GM10248 (cell line): ENCODE results near the gene NR1I2.

ENCODE experiments used
- CTCF ChIA-PET: fragments of 300-600 bp; sonication (Branson Sonifier 250); formaldehyde crosslinking; extraction: SDS; loops from one replicate; lab custom pipeline; 2021; ENCODE audit warnings: antibody characterized with exemption; lab: Yijun Ruan, JAX
- POLR2A ChIA-PET: fragments of 350-650 bp; sonication (Branson Sonifier 250); formaldehyde crosslinking; extraction: SDS; loops from one replicate; lab custom pipeline; 2020; ENCODE audit warnings: antibody characterized with exemption; lab: Yijun Ruan, JAX
- DNase-seq: peaks from one replicate; pipeline ENCODE4 v3.0.0; 2012; ENCODE audit errors: extremely low spot score
- CTCF ChIP-seq: IDR thresholded peaks from 2 replicates; pipeline ENCODE4 v1.5.1; 2012; ENCODE audit warnings: mild to moderate bottlenecking, low read depth; ENCODE audit errors: extremely low read depth, missing control alignments, control extremely low read depth

The NR1I2 gene

DNA sequence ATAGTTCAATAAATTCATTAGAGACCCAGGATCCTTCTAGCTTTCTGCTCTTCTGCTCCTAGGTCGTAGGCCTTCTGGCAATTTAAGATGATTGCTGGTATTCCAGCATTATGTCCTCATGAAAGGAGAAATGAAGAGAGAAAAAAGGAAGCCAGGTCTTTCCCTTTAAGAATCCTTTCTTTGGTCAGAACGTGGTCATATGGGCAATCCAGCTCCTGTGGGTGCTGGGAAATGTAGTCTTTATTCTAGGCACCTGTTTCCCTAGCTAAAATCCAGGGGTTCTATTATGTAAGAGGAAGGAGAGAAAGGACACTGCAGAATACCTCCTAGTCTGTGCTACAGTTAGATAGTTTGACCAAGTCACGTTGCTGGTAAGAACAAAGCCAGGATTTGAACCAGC is 35.5 kb upstream of the NR1I2 start:
- CTCF ChIA-PET, result interaction anchor here (0.9 to 1.3 kb wide), 4 partner anchors 9 to 22 kb away, joined by 3 to 6 read pairs (median 4); no protein-coding TSS in a partner anchor
- DNase-seq, result no peak
- POLR2A ChIA-PET, result no interaction called here
- no peak for TF ChIP-seq CTCF

DNA sequence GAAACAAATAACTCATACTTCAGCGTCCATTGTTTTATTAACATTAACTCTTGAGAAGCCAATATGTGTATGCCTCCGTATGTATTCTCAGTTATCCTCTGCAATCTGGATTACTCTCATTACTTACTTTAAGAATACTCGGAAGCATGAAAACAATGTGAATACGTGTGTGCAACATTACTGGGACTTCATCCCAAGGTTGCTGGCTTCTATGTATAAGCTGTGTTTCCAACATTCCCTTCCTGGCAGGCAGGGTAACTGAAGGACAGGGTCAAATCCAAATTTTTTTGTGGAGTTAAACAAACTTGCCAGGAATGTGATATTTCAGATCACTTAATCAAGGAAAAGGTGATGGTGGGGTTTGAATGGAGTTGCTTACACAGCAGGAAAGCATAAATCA is 34.5 kb upstream of the NR1I2 start:
- ChIA-PET CTCF (interaction anchor here (1.1 to 1.8 kb wide), 5 partner anchors 10 to 74 kb away, joined by 3 to 6 read pairs (median 4); no protein-coding TSS in a partner anchor), POLR2A (no interaction called here)
- no peak for TF ChIP-seq CTCF
- DNase-seq, result no peak

DNA sequence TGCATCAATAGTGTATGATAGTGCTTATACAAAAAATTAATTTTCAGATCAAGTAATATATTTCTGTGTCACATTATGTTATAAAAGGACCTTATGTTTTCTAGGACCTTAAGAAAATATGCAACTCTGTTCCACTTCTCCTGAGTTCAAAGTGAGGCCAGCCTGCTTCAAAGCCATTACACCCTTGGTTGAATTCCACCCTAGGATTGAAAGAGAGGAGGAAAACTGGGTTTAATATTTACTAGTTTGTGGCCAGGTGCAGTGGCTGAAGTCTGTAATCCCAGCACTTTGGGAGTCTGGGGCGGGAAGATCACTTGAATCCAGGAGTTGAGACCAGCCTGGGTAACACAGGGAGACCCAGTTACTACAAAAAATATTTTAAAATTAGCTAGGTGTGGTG is 32.9 kb upstream of the NR1I2 start:
- TF ChIP-seq CTCF, result no peak
- POLR2A ChIA-PET, result no interaction called here
- no peak for DNase-seq
- CTCF ChIA-PET, result interaction anchor here (1.8 kb wide), 1 partner anchor 16 kb away, joined by 5 read pairs; no protein-coding TSS in a partner anchor

DNA sequence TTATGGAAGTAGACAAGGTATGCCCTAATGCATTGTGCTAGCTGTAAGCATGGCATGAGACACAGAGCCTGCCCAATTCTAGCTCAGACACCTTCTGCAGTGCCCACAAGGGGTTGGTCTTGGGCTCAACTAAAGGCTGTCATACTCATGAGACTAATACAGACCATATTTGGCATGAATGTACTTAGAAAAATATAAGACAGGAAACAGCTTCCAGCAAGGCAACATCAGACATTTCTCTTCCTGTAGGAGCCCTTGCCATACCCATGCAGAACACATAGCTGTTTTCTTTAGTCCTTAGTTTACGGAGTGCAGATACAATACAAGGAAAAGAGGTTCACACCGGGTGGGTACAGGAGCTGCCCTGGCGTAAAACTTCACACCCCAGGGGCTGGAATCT is 30.5 kb upstream of the NR1I2 start:
- TF ChIP-seq CTCF, result no peak
- CTCF ChIA-PET, result interaction anchor here (1.0 to 2.3 kb wide), 5 partner anchors 10 to 30 kb away, joined by 3 to 13 read pairs (median 4); no protein-coding TSS in a partner anchor
- POLR2A ChIA-PET, result no interaction called here
- DNase-seq, result no peak

DNA sequence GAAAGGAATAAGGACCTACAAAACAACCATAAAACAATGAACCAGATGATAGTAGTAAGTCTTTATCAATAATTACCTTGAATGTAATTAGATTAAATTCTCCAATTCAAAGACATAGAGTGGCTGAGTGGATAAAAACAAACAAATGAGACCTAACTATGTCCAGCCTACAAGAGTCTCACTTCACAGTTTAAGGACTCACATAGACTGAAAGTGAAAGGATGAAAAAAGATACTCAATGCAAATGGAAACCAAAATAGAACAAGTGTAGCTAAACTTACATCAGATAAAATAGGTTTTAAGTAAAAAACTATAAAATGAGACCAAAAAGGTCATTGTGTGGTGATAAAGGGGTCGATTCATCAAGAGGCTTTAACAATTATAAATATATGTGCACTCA is 21.9 kb upstream of the NR1I2 start:
- CTCF ChIA-PET, result no interaction called here
- POLR2A ChIA-PET, result no interaction called here
- no peak for DNase-seq
- TF ChIP-seq CTCF, result no peak

- no peak for TF ChIP-seq CTCF
Observed at GRCh38 chr3:119762876-119763275, 19.0 kb upstream of the NR1I2 start.

DNA sequence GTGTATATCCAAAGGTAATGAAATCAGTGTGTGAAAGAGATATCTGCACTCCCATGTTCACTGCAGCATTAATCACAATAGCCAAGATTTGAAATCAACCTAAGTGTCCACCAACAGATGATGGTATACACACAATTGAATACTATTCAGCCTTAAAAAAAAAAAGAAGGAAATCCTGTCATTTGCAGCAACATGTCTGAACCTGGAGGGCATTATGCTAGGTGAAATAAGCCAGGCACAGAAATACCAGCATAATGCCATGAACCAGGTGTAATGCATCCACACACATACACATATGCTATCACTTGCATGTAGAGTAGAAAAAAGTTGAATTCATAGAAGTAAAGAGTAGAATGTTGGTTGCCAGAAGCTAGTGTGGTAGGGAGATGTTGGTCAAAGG is 18.4 kb upstream of the NR1I2 start:
- ChIA-PET POLR2A (no interaction called here), CTCF (interaction anchor here (1.3 kb wide), 1 partner anchor 31 kb away, joined by 3 read pairs; no protein-coding TSS in a partner anchor)
- TF ChIP-seq CTCF, result no peak
- no peak for DNase-seq

More at GRCh38 chr3:119762876-119763275, 19.0 kb upstream of the NR1I2 start:
- ChIA-PET CTCF (interaction anchor here (0.9 kb wide), 1 partner anchor 18 kb away, joined by 3 read pairs; no protein-coding TSS in a partner anchor), POLR2A (no interaction called here)
- DNase-seq, result no peak
